DOHH2 (cell line): Measurements from ENCODE around the gene FLACC1.

Experiments used
- EZH2phosphoT487 ChIP-seq: fragments of 200-600 bp; sonication (generic); IDR thresholded peaks from 2 replicates; pipeline ENCODE4 v1.6.1; 2017; ENCODE audit warnings: borderline replicate concordance, mild to moderate bottlenecking, antibody characterized with exemption, low read length, moderate library complexity, mixed read lengths
- TF ChIP-seq, protein P1 (sequence below): fragments of 200-600 bp; sonication (generic); IDR thresholded peaks from one replicate; pipeline ENCODE4 v1.5.1; 2014; ENCODE audit warnings: antibody characterized with exemption, mild to moderate bottlenecking, low read depth, low read length; ENCODE audit not compliant: poor library complexity, severe bottlenecking

DNA sequence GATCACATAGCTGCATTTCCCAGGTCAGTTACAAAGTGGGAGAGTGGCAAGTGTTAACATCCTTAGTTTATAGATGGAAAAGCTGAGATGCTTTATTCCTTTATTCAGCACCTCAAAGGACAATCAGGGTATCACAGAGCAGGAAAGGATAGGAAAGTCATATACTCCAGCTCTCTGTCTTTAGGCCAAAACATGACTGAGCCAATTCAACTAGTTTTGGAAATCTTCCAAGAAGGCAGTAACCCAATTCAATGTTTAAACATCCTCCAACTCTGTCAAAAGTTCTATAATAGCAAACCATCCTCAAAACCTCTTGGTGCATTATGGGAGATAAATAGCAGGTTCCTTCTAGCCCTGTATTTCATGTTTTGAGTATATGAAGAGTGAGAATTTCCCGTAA, 71.6 kb downstream of the FLACC1 start:
- TF ChIP-seq, protein P1, sequence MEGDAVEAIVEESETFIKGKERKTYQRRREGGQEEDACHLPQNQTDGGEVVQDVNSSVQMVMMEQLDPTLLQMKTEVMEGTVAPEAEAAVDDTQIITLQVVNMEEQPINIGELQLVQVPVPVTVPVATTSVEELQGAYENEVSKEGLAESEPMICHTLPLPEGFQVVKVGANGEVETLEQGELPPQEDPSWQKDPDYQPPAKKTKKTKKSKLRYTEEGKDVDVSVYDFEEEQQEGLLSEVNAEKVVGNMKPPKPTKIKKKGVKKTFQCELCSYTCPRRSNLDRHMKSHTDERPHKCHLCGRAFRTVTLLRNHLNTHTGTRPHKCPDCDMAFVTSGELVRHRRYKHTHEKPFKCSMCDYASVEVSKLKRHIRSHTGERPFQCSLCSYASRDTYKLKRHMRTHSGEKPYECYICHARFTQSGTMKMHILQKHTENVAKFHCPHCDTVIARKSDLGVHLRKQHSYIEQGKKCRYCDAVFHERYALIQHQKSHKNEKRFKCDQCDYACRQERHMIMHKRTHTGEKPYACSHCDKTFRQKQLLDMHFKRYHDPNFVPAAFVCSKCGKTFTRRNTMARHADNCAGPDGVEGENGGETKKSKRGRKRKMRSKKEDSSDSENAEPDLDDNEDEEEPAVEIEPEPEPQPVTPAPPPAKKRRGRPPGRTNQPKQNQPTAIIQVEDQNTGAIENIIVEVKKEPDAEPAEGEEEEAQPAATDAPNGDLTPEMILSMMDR = no peak
- no peak for TF ChIP-seq EZH2phosphoT487
